ENCODE results near the gene SLC12A9.

Gene SLC12A9

GRCh38 chr7:100884736-100885439 is 32.4 kb downstream of the SLC12A9 start:
- Histone ChIP-seq H3K27ac (ENCODE audit: low read length) (no peak overlapping the region), H3K9me2 (replicated peaks; ENCODE audit: insufficient read depth, low read length) (no peaks in the 10 kb centered on the region), H3K4me1 (ENCODE audit: low read length) (peaks cover 6% of the 10 kb centered on the region), H3K27me3 (replicated peaks; ENCODE audit: insufficient read depth, low read length) (no peaks in the 10 kb centered on the region), H3K9me3 (replicated peaks; ENCODE audit: insufficient read depth, low read length) (no peaks in the 10 kb centered on the region), H3K4me2 (ENCODE audit: low read depth, low read length) (no peak overlapping the region), H3K79me2 (ENCODE audit: low read length) (peaks cover 35% of the 10 kb centered on the region), H2AFZ (ENCODE audit: low read length) (no peak overlapping the region), H3K36me3 (replicated peaks; ENCODE audit: insufficient read depth, low read length) (peaks cover 45% of the 10 kb centered on the region), H3K4me3 (ENCODE audit: low read length) (no peak overlapping the region), H3K9ac (ENCODE audit: low read length) (no peak overlapping the region), H3F3A (ENCODE audit: insufficient read depth, low read length) (peaks cover 12% of the 10 kb centered on the region; the same call in 1 of the 2 replicates), H4K20me1 (ENCODE audit: insufficient read depth, low read length) (no peaks in the 10 kb centered on the region; the same call in 1 of the 2 replicates)
- no peak for DNase-seq
- TF ChIP-seq EZH2phosphoT487 (IDR thresholded peaks at IDR 0.05; ENCODE audit: low read length) (no peak), CTCF (IDR thresholded peaks at IDR 0.05; ENCODE audit: low read length) (no peak), EZH2 (optimal IDR thresholded peaks at IDR 0.05; ENCODE audit: low read depth, low read length) (no peak)

- Histone ChIP-seq H3K27me3 (replicated peaks; ENCODE audit: insufficient read depth, low read length) (peaks cover 6% of the 10 kb centered on the region), H3K9me2 (replicated peaks; ENCODE audit: insufficient read depth, low read length) (no peaks in the 10 kb centered on the region), H3K4me1 (ENCODE audit: low read length) (peaks cover 10% of the 10 kb centered on the region), H3K27ac (ENCODE audit: low read length) (no peak overlapping the region), H4K20me1 (ENCODE audit: insufficient read depth, low read length) (no peaks in the 10 kb centered on the region; the same call in 1 of the 2 replicates), H3K36me3 (replicated peaks; ENCODE audit: insufficient read depth, low read length) (peaks cover 45% of the 10 kb centered on the region), H3K9ac (ENCODE audit: low read length) (no peak overlapping the region), H3K4me3 (ENCODE audit: low read length) (no peak overlapping the region), H2AFZ (ENCODE audit: low read length) (no peak overlapping the region), H3K79me2 (ENCODE audit: low read length) (peaks cover 28% of the 10 kb centered on the region), H3K9me3 (replicated peaks; ENCODE audit: insufficient read depth, low read length) (no peaks in the 10 kb centered on the region), H3F3A (ENCODE audit: insufficient read depth, low read length) (peaks cover 12% of the 10 kb centered on the region; the same call in 1 of the 2 replicates), H3K4me2 (ENCODE audit: low read depth, low read length) (no peak overlapping the region)
- TF ChIP-seq EZH2 (optimal IDR thresholded peaks at IDR 0.05; ENCODE audit: low read depth, low read length) = no peak
- DNase-seq = no peak
These were observed 33.1 kb downstream of the SLC12A9 start for GRCh38 chr7:100885440-100886141.

GRCh38 chr7:100886142-100886935 is 33.8 kb downstream of the SLC12A9 start:
- Histone ChIP-seq H3K9me2 (replicated peaks; ENCODE audit: insufficient read depth, low read length) (no peaks in the 10 kb centered on the region), H3K27ac (ENCODE audit: low read length) (no peak overlapping the region), H2AFZ (ENCODE audit: low read length) (no peak overlapping the region), H3F3A (ENCODE audit: insufficient read depth, low read length) (peaks cover 12% of the 10 kb centered on the region; the same call in 1 of the 2 replicates), H3K9ac (ENCODE audit: low read length) (no peak overlapping the region), H4K20me1 (ENCODE audit: insufficient read depth, low read length) (no peaks in the 10 kb centered on the region), H3K36me3 (replicated peaks; ENCODE audit: insufficient read depth, low read length) (peaks cover 45% of the 10 kb centered on the region), H3K4me2 (ENCODE audit: low read depth, low read length) (no peak overlapping the region), H3K4me3 (ENCODE audit: low read length) (no peak overlapping the region), H3K9me3 (replicated peaks; ENCODE audit: insufficient read depth, low read length) (no peaks in the 10 kb centered on the region), H3K4me1 (ENCODE audit: low read length) (peaks cover 10% of the 10 kb centered on the region), H3K79me2 (ENCODE audit: low read length) (peaks cover 21% of the 10 kb centered on the region), H3K27me3 (replicated peaks; ENCODE audit: insufficient read depth, low read length) (peaks cover 13% of the 10 kb centered on the region)
- no peak for DNase-seq
- TF ChIP-seq EZH2 (optimal IDR thresholded peaks at IDR 0.05; ENCODE audit: low read depth, low read length) (no peak), CTCF (IDR thresholded peaks at IDR 0.05; ENCODE audit: low read length) (no peak), EZH2phosphoT487 (IDR thresholded peaks at IDR 0.05; ENCODE audit: low read length) (no peak)

Data from MM.1S (cell line).